WTC11 (cell line): ENCODE data around the gene MACROH2A2. TPM values are rescaled to one million over a fixed set of nuclear protein-coding genes. Genes with fewer than 3 reads are reported as not detected.

Source experiments
- ATAC-seq: fragments of 200-7000 bp; cut with Tn5 transposase; 2 replicates; pipeline ENCODE4 v1.10.0; 2021; ENCODE audit warnings: mild to moderate bottlenecking, moderate library complexity
- CTCF ChIA-PET: fragments of 300-600 bp; sonication (Branson Sonifier 250); formaldehyde crosslinking; loops from one replicate; lab custom pipeline; 2021; ENCODE audit warnings: antibody characterized with exemption; lab: Charles Lee
- POLR2A ChIA-PET: fragments of 350-600 bp; sonication (Branson Sonifier 250); formaldehyde crosslinking; loops from one replicate; lab custom pipeline; 2021; ENCODE audit warnings: antibody characterized with exemption; lab: Charles Lee
- DNase-seq: peaks from one replicate; pipeline ENCODE4 v3.0.0; 2021; ENCODE audit warnings: low spot score
- H3K27ac Mint-ChIP-seq: 2 replicates; pipeline ENCODE4 v1.8.0; 2021; ENCODE audit warnings: mixed read lengths
- H3K27me3 Mint-ChIP-seq: 2 replicates; pipeline ENCODE4 v1.8.0; 2021; ENCODE audit warnings: low read depth, mild to moderate bottlenecking, moderate library complexity, mixed read lengths
- H3K36me3 Mint-ChIP-seq: 2 replicates; pipeline ENCODE4 v1.8.0; 2021; ENCODE audit warnings: mixed read lengths
- H3K4me1 Mint-ChIP-seq: 2 replicates; pipeline ENCODE4 v1.8.0; 2022; ENCODE audit warnings: mixed read lengths
- H3K4me3 Mint-ChIP-seq: 2 replicates; pipeline ENCODE4 v1.8.0; 2021; ENCODE audit warnings: mild to moderate bottlenecking, moderate library complexity, mixed read lengths
- H3K9me3 Mint-ChIP-seq: 2 replicates; pipeline ENCODE4 v1.8.0; 2021; ENCODE audit warnings: mixed read lengths
- CTCF ChIP-seq: fragments of 200-600 bp; IDR thresholded peaks from 2 replicates; pipeline ENCODE4 v1.8.0; 2022; ENCODE audit warnings: antibody characterized with exemption
- GRHL2 ChIP-seq: fragments of 250-450 bp; sonication (Bioruptor Pico); IDR thresholded peaks from 2 replicates; pipeline ENCODE4 v1.8.0; 2022; ENCODE audit warnings: mild to moderate bottlenecking, moderate library complexity; ENCODE audit not compliant: insufficient replicate concordance, severe bottlenecking
- KAT7 ChIP-seq: sonication (generic); formaldehyde crosslinking; IDR thresholded peaks from 2 replicates; pipeline ENCODE4 v1.8.1; 2023; ENCODE audit warnings: missing genetic modification reagents, mild to moderate bottlenecking, borderline replicate concordance
- MXD4 ChIP-seq: fragments of 250-450 bp; sonication (Bioruptor Pico); IDR thresholded peaks from 2 replicates; pipeline ENCODE4 v1.8.0; 2021; ENCODE audit warnings: mild to moderate bottlenecking, moderate library complexity, borderline replicate concordance
- MYBL2 ChIP-seq: sonication (generic); formaldehyde crosslinking; IDR thresholded peaks from 2 replicates; pipeline ENCODE4 v1.8.1; 2023; ENCODE audit warnings: mild to moderate bottlenecking, moderate library complexity, missing genetic modification reagents
- NR1H2 ChIP-seq: sonication (generic); formaldehyde crosslinking; IDR thresholded peaks from 2 replicates; pipeline ENCODE4 v1.9.0; 2021; ENCODE audit warnings: mild to moderate bottlenecking, moderate library complexity, missing genetic modification reagents
- PRDM15 ChIP-seq: sonication (generic); formaldehyde crosslinking; IDR thresholded peaks from 2 replicates; pipeline ENCODE4 v1.8.0; 2022; ENCODE audit warnings: missing genetic modification reagents
- PREB ChIP-seq: sonication (generic); formaldehyde crosslinking; IDR thresholded peaks from 2 replicates; pipeline ENCODE4 v1.8.1; 2022; ENCODE audit warnings: mild to moderate bottlenecking, missing genetic modification reagents, moderate library complexity, borderline replicate concordance
- PRRX2 ChIP-seq: fragments of 250-450 bp; sonication (Bioruptor Pico); IDR thresholded peaks from 2 replicates; pipeline ENCODE4 v1.8.0; 2021; ENCODE audit warnings: mild to moderate bottlenecking
- SMAD4 ChIP-seq: sonication (generic); formaldehyde crosslinking; IDR thresholded peaks from 2 replicates; pipeline ENCODE4 v1.8.0; 2022; ENCODE audit warnings: mild to moderate bottlenecking, missing genetic modification reagents
- TP53 ChIP-seq: sonication (generic); formaldehyde crosslinking; IDR thresholded peaks from 2 replicates; pipeline ENCODE4 v1.8.1; 2023; ENCODE audit warnings: mild to moderate bottlenecking, missing genetic modification reagents
- ZBTB21 ChIP-seq: sonication (generic); formaldehyde crosslinking; IDR thresholded peaks from 2 replicates; pipeline ENCODE4 v1.8.1; 2023; ENCODE audit warnings: mild to moderate bottlenecking, missing genetic modification reagents, borderline replicate concordance
- ZBTB43 ChIP-seq: sonication (generic); formaldehyde crosslinking; IDR thresholded peaks from 2 replicates; pipeline ENCODE4 v1.8.1; 2023; ENCODE audit warnings: mild to moderate bottlenecking, missing genetic modification reagents
- ZNF138 ChIP-seq: sonication (generic); formaldehyde crosslinking; conservative IDR thresholded peaks from 2 replicates; pipeline ENCODE4 v1.8.1; 2022; ENCODE audit warnings: mild to moderate bottlenecking, moderate library complexity, missing genetic modification reagents
- ZNF232 ChIP-seq: sonication (generic); formaldehyde crosslinking; IDR thresholded peaks from 2 replicates; pipeline ENCODE4 v1.8.0; 2022; ENCODE audit warnings: mild to moderate bottlenecking, missing genetic modification reagents
- total RNA-seq: library from RNA; stranded (reverse); gene quantifications from 3 replicates; pipeline ENCODE4 v1.2.3, GENCODE V29; 2021
- TF ChIP-seq, protein P1 (sequence below): sonication (generic); formaldehyde crosslinking; IDR thresholded peaks from 2 replicates; pipeline ENCODE4 v1.8.0; 2023; ENCODE audit warnings: mild to moderate bottlenecking, missing genetic modification reagents
- TF ChIP-seq, protein P2 (sequence below): fragments of 250-450 bp; sonication (Bioruptor Pico); IDR thresholded peaks from 2 replicates; pipeline ENCODE4 v1.9.0; 2021; ENCODE audit warnings: moderate library complexity, mild to moderate bottlenecking, inconsistent platforms, borderline replicate concordance

The MACROH2A2 gene
- total RNA-seq, 1 experiment from 2014 or later = 35.4 TPM

- Mint-ChIP-seq H3K4me3 (no peak overlapping the region), H3K36me3 (no peaks in the 10 kb centered on the region; the same call in 1 of the 2 replicates), H3K9me3 (no peaks in the 10 kb centered on the region), H3K4me1 (peaks cover 13% of the 10 kb centered on the region), H3K27me3 (no peaks in the 10 kb centered on the region; the same call in 1 of the 2 replicates), H3K27ac (no peak overlapping the region)
- no peak for DNase-seq
- ChIA-PET POLR2A (interaction anchor here (0.5 kb wide), 1 partner anchor 269 kb away, joined by 3 read pairs; no protein-coding TSS in a partner anchor), CTCF (interaction anchor here (1.1 kb wide), 1 partner anchor 33 kb away, joined by 5 read pairs; no protein-coding TSS in a partner anchor)
- no peak for ATAC-seq
- no peak for TF ChIP-seq ZNF232 (CRISPR knock-in tag)
- no peak for TF ChIP-seq ZBTB21 (CRISPR knock-in tag)
- TF ChIP-seq GRHL2 (CRISPR knock-in tag) = no peak
- no peak for TF ChIP-seq ZBTB43 (CRISPR knock-in tag)
- TF ChIP-seq MXD4 (CRISPR knock-in tag) = no peak
- no peak for TF ChIP-seq PRRX2 (CRISPR knock-in tag)
- no peak for TF ChIP-seq PRDM15 (CRISPR knock-in tag)
- no peak for TF ChIP-seq ZNF138
- TF ChIP-seq, protein P1, sequence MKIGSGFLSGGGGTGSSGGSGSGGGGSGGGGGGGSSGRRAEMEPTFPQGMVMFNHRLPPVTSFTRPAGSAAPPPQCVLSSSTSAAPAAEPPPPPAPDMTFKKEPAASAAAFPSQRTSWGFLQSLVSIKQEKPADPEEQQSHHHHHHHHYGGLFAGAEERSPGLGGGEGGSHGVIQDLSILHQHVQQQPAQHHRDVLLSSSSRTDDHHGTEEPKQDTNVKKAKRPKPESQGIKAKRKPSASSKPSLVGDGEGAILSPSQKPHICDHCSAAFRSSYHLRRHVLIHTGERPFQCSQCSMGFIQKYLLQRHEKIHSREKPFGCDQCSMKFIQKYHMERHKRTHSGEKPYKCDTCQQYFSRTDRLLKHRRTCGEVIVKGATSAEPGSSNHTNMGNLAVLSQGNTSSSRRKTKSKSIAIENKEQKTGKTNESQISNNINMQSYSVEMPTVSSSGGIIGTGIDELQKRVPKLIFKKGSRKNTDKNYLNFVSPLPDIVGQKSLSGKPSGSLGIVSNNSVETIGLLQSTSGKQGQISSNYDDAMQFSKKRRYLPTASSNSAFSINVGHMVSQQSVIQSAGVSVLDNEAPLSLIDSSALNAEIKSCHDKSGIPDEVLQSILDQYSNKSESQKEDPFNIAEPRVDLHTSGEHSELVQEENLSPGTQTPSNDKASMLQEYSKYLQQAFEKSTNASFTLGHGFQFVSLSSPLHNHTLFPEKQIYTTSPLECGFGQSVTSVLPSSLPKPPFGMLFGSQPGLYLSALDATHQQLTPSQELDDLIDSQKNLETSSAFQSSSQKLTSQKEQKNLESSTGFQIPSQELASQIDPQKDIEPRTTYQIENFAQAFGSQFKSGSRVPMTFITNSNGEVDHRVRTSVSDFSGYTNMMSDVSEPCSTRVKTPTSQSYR (CRISPR knock-in tag) = no peak
- TF ChIP-seq PREB (CRISPR knock-in tag) = no peak
- TF ChIP-seq, protein P2, sequence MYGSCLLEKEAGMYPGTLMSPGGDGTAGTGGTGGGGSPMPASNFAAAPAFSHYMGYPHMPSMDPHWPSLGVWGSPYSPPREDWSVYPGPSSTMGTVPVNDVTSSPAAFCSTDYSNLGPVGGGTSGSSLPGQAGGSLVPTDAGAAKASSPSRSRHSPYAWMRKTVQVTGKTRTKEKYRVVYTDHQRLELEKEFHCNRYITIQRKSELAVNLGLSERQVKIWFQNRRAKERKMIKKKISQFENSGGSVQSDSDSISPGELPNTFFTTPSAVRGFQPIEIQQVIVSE (CRISPR knock-in tag) = no peak
- no peak for TF ChIP-seq SMAD4 (CRISPR knock-in tag)
- no peak for TF ChIP-seq TP53
- no peak for TF ChIP-seq CTCF
- TF ChIP-seq MYBL2 (CRISPR knock-in tag) = no peak
- TF ChIP-seq KAT7 = no peak
- no peak for TF ChIP-seq NR1H2 (CRISPR knock-in tag)
These were observed 21.5 kb downstream of the MACROH2A2 start for GRCh38 chr10:70074165-70074564.
